GM10266 (cell line): Measurements from ENCODE around the gene RIPOR3.
"Not testable (repeated sequence)": the region's sequence is repeated elsewhere in the genome, so short reads cannot be mapped to it uniquely, and the experiment has no call there.

ENCODE experiments used
- DNase-seq: peaks from one replicate; pipeline ENCODE4 v3.0.0; 2012; ENCODE audit errors: extremely low spot score
- TF ChIP-seq, protein P1 (sequence below): IDR thresholded peaks from 2 replicates; pipeline ENCODE4 v1.5.1; 2012; ENCODE audit warnings: mild to moderate bottlenecking, low read depth; ENCODE audit not compliant: control insufficient read depth, insufficient read depth; ENCODE audit errors: missing control alignments

The RIPOR3 gene

DNA sequence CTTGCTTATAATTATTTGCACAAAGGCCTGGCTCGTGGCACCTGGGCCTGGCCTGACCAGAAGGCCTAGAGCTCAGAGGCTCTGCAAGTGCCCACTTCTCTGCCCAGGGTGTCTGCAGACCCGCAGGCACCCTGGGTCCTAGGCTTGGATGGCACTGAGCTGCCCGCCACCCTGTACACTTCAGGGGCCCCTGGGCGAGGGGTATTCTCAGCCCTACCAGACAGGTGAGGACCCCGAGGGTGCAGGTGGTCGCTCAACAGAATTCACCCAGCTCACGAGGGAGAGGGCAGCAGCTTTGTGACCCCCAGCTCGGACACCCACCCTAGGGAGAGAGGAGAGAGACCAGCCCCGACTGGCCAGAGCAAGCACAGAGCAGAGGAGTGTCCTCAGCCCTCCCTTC, 83.9 kb downstream of the RIPOR3 start:
- TF ChIP-seq, protein P1, sequence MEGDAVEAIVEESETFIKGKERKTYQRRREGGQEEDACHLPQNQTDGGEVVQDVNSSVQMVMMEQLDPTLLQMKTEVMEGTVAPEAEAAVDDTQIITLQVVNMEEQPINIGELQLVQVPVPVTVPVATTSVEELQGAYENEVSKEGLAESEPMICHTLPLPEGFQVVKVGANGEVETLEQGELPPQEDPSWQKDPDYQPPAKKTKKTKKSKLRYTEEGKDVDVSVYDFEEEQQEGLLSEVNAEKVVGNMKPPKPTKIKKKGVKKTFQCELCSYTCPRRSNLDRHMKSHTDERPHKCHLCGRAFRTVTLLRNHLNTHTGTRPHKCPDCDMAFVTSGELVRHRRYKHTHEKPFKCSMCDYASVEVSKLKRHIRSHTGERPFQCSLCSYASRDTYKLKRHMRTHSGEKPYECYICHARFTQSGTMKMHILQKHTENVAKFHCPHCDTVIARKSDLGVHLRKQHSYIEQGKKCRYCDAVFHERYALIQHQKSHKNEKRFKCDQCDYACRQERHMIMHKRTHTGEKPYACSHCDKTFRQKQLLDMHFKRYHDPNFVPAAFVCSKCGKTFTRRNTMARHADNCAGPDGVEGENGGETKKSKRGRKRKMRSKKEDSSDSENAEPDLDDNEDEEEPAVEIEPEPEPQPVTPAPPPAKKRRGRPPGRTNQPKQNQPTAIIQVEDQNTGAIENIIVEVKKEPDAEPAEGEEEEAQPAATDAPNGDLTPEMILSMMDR, result no peak
- DNase-seq, result no peak

DNA sequence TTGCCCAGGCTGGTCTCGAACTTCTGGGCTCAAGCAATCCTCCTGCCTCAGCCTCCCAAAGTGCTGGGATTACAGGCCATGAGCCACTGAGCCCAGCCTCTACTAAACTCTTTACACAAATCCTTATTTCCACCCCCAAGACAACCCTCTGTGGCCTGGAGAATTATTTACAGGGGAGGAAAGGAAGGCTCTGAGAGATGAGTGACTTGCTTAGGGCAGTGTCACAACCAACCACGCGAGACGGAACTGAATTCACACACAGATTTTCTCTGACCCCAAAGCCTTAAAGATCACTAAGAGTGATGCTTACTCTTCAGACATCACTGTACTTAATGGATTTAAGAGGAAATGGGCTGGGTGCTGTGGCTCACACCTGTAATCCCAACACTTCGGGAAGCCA, 86.2 kb downstream of the RIPOR3 start:
- TF ChIP-seq, protein P1, result no peak
- no peak for DNase-seq

DNA sequence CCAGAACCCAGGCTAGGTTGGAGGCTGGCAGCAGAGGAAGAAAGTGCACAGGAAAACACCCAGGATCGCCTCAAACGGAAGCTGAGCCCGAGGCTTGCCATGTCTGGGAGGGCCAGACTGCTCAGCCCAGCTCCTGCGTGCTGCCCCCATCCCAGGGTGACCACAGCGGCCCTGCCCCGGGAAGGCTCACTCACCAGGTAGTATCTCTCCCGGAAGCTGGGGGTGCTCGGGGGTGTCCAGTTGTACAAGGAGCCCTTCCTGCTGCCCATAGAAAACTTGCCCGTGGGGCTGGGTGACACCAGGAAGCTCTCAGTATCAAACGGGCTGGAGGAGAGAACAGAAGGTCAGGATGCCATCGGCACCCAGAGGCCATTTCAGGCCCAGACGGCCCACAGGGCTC, 86.9 kb downstream of the RIPOR3 start:
- no peak for DNase-seq
- TF ChIP-seq, protein P1, result no peak

DNA sequence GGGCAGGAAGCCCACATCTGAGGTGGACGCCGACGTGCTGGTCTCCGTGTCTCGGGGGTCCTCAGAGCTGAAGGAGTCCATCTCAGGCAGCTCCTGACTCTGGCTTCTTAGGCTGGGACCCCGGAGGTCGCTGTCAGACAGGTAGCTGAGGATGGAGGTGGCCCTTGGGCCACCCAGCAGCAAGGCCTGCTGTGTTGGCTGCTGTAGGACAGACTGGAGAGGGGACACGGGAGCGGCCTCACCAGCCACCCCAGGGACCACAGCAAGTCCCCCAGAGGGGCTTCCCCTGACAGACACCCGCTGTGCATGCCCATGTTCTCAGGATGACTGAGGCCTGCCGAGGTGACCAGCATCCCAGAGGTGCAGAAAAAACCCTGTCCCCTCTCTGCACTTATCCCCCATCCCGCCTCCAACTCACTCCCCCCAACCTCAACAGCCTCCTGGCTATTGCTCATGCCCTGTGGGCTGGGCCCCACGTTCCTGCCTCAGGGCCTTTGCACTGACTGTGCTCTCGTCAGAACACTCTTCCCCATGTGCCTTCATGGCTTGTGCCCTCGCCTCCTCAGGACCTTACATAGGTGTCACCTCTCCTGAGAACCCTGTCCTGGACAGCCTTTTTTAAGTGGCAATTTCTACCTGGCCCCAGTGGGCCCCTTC, 88.8 kb downstream of the RIPOR3 start:
- no peak for DNase-seq
- TF ChIP-seq, protein P1, result no peak

DNA sequence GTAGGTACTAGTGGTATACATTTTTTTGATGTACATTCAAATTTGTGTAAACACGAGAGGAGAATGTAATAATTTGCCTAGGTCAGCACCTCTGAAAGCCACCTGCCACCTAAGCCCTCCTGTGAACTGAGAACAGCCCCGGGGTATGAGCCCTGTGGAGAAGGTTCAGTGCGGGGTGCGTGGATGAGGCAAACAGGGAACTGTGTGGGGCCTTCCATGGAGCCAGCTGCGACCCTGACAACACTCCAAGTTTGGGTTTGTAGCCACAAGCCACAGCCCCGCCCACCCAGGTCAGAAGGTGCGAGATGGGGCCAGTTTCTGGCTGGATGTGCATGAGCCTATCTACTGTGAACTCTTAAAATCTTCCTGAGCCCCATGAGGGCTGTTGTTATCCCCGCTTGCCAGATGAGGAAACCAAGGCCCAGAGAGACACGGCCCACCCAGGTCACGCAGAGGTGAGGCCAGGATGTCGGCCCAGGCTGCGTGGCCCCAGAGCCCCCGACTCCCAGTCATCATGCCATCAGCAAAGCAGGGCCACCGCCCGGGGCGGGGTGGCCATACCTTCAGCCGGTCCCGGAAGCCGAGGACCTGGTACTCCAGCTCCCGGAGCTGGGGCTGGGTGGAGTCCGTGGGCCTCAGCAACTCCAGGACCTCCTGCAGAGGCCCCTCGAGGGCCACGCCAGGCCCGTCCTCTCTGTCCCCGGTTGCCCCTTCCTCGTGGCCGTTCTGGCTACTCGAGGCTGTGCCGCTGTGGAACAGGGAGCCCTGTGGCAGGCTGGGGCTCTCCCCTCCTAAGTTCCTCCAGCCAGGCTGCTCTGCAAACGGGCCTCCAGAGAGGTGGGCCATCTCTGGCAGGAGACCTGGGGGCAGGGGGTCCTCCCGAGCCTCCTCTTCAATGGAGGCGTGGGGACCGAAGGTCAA, 89.6 kb downstream of the RIPOR3 start:
- TF ChIP-seq, protein P1, result no peak
- no peak for DNase-seq

DNA sequence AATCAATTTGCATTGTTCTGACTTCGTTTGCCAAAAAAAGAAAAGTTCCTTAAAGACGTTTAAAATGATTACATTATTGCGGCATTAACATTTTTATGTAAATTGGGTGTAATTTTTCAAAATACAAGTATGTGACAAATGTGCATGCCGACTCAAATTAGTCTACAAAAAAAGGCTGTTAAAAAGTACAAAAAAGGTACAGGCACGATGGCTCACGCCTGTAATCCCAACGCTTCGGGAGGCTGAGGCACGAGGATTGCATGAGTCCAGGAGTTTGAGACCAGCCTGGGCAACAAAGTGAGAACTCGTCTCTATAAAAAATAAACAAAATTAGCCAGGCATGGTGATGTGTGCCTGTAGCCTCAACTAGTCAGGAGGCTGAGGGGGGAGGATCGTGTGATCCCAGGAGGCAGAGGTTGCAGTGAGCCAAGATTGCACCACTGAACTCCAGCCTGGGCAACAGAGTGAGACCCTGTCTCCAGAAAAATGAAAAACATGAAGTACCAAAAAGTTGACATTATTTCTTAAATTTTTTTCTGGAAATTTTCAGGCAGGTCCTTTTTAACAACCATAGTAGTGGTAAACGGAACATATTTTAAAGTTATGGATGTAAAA, 91.0 kb downstream of the RIPOR3 start:
- TF ChIP-seq, protein P1, result no peak
- no peak for DNase-seq

DNA sequence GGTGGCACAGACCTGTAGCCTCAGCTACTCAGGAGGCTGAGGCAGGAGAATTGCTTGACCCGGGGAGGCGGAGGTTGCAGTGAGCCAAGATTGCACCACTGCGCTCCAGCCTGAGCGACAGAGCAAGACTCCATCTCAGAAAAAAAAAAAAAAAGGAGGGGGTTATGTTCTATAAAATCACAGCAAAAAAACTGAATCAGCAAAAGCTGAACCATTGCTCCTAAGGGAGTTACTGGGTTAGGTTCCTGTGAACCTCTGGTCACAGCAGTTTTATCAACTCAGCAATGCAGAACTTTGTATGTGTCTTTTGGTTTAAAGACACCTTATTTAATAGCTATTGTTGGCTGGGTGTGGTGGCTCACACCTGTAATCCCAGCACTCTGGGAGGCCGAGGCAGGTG, 92.6 kb downstream of the RIPOR3 start:
- not testable (repeated sequence) for DNase-seq
